GM12878 (cell line): ENCODE data around the gene SFXN5.

Experiments used
- MXI1 ChIP-seq: fragments of 150-350 bp; IDR thresholded peaks from 2 replicates; pipeline ENCODE4 v1.6.1; 2011; ENCODE audit warnings: low read depth, mild to moderate bottlenecking, inconsistent platforms, low read length, improper control_type of control experiment
- PAX8 ChIP-seq: fragments of 450-650 bp; IDR thresholded peaks from 2 replicates; pipeline ENCODE4 v1.6.1; 2017; ENCODE audit warnings: mild to moderate bottlenecking, moderate library complexity
- ZBED1 ChIP-seq: IDR thresholded peaks from 2 replicates; pipeline ENCODE4 v1.6.1; 2016; ENCODE audit warnings: borderline replicate concordance
- ZZZ3 ChIP-seq: IDR thresholded peaks from 2 replicates; pipeline ENCODE4 v1.6.1; 2011; ENCODE audit warnings: low read depth; ENCODE audit not compliant: control insufficient read depth, insufficient read length
- TF ChIP-seq, protein P1 (sequence below), 3 experiments: IDR thresholded peaks in 2 of 3; conservative IDR thresholded peaks in 1 of 3; 2 replicates each; pipeline ENCODE4 v1.5.1; 2011; ENCODE audit warnings: low read depth in 3 of 3, low read length in 3 of 3, mild to moderate bottlenecking in 3 of 3, control low read depth in 2 of 3, moderate library complexity in 2 of 3, inconsistent platforms in 1 of 3, mixed read lengths in 1 of 3; ENCODE audit not compliant: control insufficient read depth in 2 of 3, insufficient read depth in 1 of 3; ENCODE audit errors: extremely low read depth in 1 of 3
- TF ChIP-seq, protein P2 (sequence below): IDR thresholded peaks from 2 replicates; pipeline ENCODE4 v1.6.1; 2011; ENCODE audit warnings: mild to moderate bottlenecking, low read depth, low read length, moderate library complexity; ENCODE audit not compliant: insufficient replicate concordance

DNA sequence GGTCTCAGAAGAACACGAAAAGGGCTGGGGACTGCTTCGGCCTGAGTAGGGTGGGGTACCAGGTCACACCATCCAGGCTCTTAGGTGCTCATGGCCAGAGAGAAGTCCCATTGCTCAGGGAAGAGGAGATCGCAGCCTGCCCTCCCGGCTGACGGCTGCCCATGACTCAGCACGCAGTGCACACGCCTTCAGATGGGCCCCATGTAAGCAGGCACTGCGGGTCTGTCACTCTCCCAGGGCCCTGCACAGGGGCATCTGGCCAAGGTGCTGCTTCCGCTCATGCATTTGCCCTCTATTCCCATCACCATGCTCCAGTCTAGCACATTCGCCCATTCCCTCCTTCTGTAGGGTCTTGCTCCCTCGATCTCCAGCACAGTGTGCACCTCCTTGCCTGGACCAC, 34.7 kb downstream of the SFXN5 start:
- TF ChIP-seq ZBED1: no peak
- no peak for TF ChIP-seq MXI1
- TF ChIP-seq ZZZ3: no peak
- TF ChIP-seq, protein P1, sequence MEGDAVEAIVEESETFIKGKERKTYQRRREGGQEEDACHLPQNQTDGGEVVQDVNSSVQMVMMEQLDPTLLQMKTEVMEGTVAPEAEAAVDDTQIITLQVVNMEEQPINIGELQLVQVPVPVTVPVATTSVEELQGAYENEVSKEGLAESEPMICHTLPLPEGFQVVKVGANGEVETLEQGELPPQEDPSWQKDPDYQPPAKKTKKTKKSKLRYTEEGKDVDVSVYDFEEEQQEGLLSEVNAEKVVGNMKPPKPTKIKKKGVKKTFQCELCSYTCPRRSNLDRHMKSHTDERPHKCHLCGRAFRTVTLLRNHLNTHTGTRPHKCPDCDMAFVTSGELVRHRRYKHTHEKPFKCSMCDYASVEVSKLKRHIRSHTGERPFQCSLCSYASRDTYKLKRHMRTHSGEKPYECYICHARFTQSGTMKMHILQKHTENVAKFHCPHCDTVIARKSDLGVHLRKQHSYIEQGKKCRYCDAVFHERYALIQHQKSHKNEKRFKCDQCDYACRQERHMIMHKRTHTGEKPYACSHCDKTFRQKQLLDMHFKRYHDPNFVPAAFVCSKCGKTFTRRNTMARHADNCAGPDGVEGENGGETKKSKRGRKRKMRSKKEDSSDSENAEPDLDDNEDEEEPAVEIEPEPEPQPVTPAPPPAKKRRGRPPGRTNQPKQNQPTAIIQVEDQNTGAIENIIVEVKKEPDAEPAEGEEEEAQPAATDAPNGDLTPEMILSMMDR (IDR thresholded peaks at IDR 0.05 in 2 of 3, conservative IDR thresholded peaks at IDR 0.05 in 1 of 3; ENCODE audit: control insufficient read depth in 2 of 3, extremely low read depth in 1 of 3, insufficient read depth in 1 of 3, low read depth in 3 of 3, low read length in 3 of 3): no peak
- no peak for TF ChIP-seq PAX8
- TF ChIP-seq, protein P2, sequence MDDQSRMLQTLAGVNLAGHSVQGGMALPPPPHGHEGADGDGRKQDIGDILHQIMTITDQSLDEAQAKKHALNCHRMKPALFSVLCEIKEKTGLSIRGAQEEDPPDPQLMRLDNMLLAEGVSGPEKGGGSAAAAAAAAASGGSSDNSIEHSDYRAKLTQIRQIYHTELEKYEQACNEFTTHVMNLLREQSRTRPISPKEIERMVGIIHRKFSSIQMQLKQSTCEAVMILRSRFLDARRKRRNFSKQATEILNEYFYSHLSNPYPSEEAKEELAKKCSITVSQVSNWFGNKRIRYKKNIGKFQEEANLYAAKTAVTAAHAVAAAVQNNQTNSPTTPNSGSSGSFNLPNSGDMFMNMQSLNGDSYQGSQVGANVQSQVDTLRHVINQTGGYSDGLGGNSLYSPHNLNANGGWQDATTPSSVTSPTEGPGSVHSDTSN: no peak
